Endothelial cell of umbilical vein (primary cell): ENCODE results near the gene TUBGCP2. TPM values are rescaled to one million over a fixed set of nuclear protein-coding genes. Genes with fewer than 3 reads are reported as not detected.
"Not testable (repeated sequence)": the region's sequence is repeated elsewhere in the genome, so short reads cannot be mapped to it uniquely, and the experiment has no call there.

ENCODE experiments used
- BruUV-seq: library from RNA; stranded (reverse); fragments of 400-500 nt; replicated peaks from 2 replicates; lab custom pipeline; 2021; lab: Mats Ljungman, UMichigan
- CTCF ChIA-PET: fragments of 300-600, 350-600 bp; sonication (Branson Sonifier 250); formaldehyde crosslinking; loops from one replicate; lab custom pipeline; 2021; ENCODE audit warnings: antibody characterized with exemption, inconsistent platforms; lab: Charles Lee
- POLR2A ChIA-PET: fragments of 300-600, 350-600 bp; sonication (Branson Sonifier 250); formaldehyde crosslinking; loops from one replicate; lab custom pipeline; 2021; ENCODE audit warnings: antibody characterized with exemption, inconsistent platforms; lab: Charles Lee
- DNase-seq: peaks from one replicate; pipeline ENCODE4 v3.0.0-alpha.2; 2011; ENCODE audit warnings: low read depth, low spot score
- FAIRE-seq: peaks from 2 replicates; lab custom pipeline; 2011; peaks lifted over from hg19 to GRCh38; lab: Jason Lieb, UNC
- H2AFZ ChIP-seq: 2 replicates; pipeline ENCODE4 v1.6.0; 2012; ENCODE audit warnings: low read depth, low read length, control low read depth, inconsistent platforms
- H3K27ac ChIP-seq: 2 replicates; pipeline ENCODE4 v1.5.1; 2011; ENCODE audit warnings: low read depth, mild to moderate bottlenecking, control low read depth, low read length, moderate library complexity; ENCODE audit not compliant: insufficient read depth
- H3K27me3 ChIP-seq, 2 experiments: 2 replicates each; pipeline versions ENCODE4 v1.6.0 to v1.6.1; 2011; ENCODE audit warnings: low read length in 2 of 2, mixed read lengths in 1 of 2; ENCODE audit not compliant: control insufficient read depth in 2 of 2, insufficient read depth in 2 of 2
- H3K36me3 ChIP-seq, 2 experiments: 2 replicates in 1 of 2; 3 replicates in 1 of 2; pipeline ENCODE4 v1.5.1; 2011; ENCODE audit warnings: low read length in 2 of 2, mild to moderate bottlenecking in 1 of 2, moderate library complexity in 1 of 2; ENCODE audit not compliant: control insufficient read depth in 2 of 2, insufficient read depth in 2 of 2; ENCODE audit errors: extremely low read depth in 1 of 2
- H3K4me1 ChIP-seq: 3 replicates; pipeline ENCODE4 v1.5.1; 2011; ENCODE audit warnings: mild to moderate bottlenecking, low read length; ENCODE audit not compliant: control insufficient read depth, insufficient read depth; ENCODE audit errors: extremely low read depth
- H3K4me2 ChIP-seq: 2 replicates; pipeline ENCODE4 v1.6.1; 2011; ENCODE audit warnings: low read length, control low read depth, mixed read lengths; ENCODE audit not compliant: insufficient read depth
- H3K4me3 ChIP-seq, 3 experiments: fragments of 200-600 bp in 1 of 3; sonication (generic), shearing (Covaris generic) in 1 of 3; replicated peaks in 1 of 3; 2 replicates each; pipeline ENCODE4 v1.5.1; 2011 to 2016; ENCODE audit warnings: control low read depth in 3 of 3, low read length in 3 of 3, mild to moderate bottlenecking in 2 of 3, inconsistent platforms in 1 of 3, low read depth in 1 of 3, moderate library complexity in 1 of 3; ENCODE audit not compliant: insufficient read depth in 1 of 3
- H3K79me2 ChIP-seq: 2 replicates; pipeline ENCODE4 v1.6.0; 2012; ENCODE audit warnings: low read length, inconsistent platforms; ENCODE audit not compliant: control insufficient read depth, insufficient read depth
- H3K9ac ChIP-seq: replicated peaks from 2 replicates; pipeline ENCODE3; 2011; ENCODE audit warnings: low read length, control low read depth; ENCODE audit not compliant: insufficient read depth; ENCODE audit errors: extremely low read depth
- H3K9me1 ChIP-seq: replicated peaks from 3 replicates; pipeline ENCODE4 v1.6.0; 2011; ENCODE audit warnings: mild to moderate bottlenecking, low read length; ENCODE audit not compliant: control insufficient read depth, insufficient read depth; ENCODE audit errors: extremely low read depth
- H3K9me3 ChIP-seq: replicated peaks from 2 replicates; pipeline ENCODE4 v1.5.1; 2012; ENCODE audit warnings: low read length, inconsistent platforms; ENCODE audit not compliant: control insufficient read depth, insufficient read depth
- H4K20me1 ChIP-seq: replicated peaks from 2 replicates; pipeline ENCODE3; 2011; ENCODE audit warnings: mild to moderate bottlenecking, low read length; ENCODE audit not compliant: control insufficient read depth, insufficient read depth; ENCODE audit errors: extremely low read depth
- CTCF ChIP-seq, 2 donors: IDR thresholded peaks; 1 replicate in 1 of 2; 2 replicates in 1 of 2; pipeline ENCODE4 v1.5.1; 2011; ENCODE audit warnings: low read length in 2 of 2, mild to moderate bottlenecking in 2 of 2, moderate library complexity in 2 of 2, control low read depth in 1 of 2, inconsistent platforms in 1 of 2, low read depth in 1 of 2; ENCODE audit not compliant: insufficient read depth in 1 of 2; ENCODE audit errors: extremely low read depth in 1 of 2
- EZH2 ChIP-seq: IDR thresholded peaks from 2 replicates; pipeline ENCODE4 v1.6.1; 2012; ENCODE audit warnings: borderline replicate concordance, low read depth, mild to moderate bottlenecking, moderate library complexity, low read length, inconsistent platforms; ENCODE audit not compliant: severe bottlenecking
- FOS ChIP-seq: IDR thresholded peaks from 2 replicates; pipeline ENCODE4 v1.6.1; 2011; ENCODE audit warnings: mild to moderate bottlenecking, low read length, moderate library complexity, borderline replicate concordance; ENCODE audit not compliant: insufficient read depth
- GATA2 ChIP-seq: IDR thresholded peaks from 2 replicates; pipeline ENCODE4 v1.7.0; 2011; ENCODE audit warnings: low read depth, mild to moderate bottlenecking, moderate library complexity, mixed read lengths, low read length; ENCODE audit not compliant: insufficient read length, insufficient read depth
- JUN ChIP-seq: IDR thresholded peaks from 2 replicates; pipeline ENCODE4 v1.6.1; 2011; ENCODE audit warnings: borderline replicate concordance, low read depth; ENCODE audit not compliant: insufficient read length, insufficient read depth
- MAX ChIP-seq: IDR thresholded peaks from 2 replicates; pipeline ENCODE4 v1.6.1; 2011; ENCODE audit not compliant: insufficient read depth, insufficient read length
- MYC ChIP-seq: IDR thresholded peaks from one replicate; pipeline ENCODE4 v1.6.1; 2011; ENCODE audit warnings: mild to moderate bottlenecking, low read depth, low read length
- POLR2A ChIP-seq: IDR thresholded peaks from 2 replicates; pipeline ENCODE4 v1.6.1; 2012; ENCODE audit warnings: low read depth, mild to moderate bottlenecking, control low read depth, low read length
- POLR2AphosphoS5 ChIP-seq: IDR thresholded peaks from 2 replicates; pipeline ENCODE4 v1.6.1; 2012; ENCODE audit warnings: low read depth, mild to moderate bottlenecking, control low read depth, low read length, moderate library complexity; ENCODE audit not compliant: insufficient read depth
- dilution Hi-C: fragments of 300-500 bp; cut with MboI; formaldehyde crosslinking; loops from one replicate; pipeline ENCODE4 v1.15.0; 2019; ENCODE audit warnings: low sequenced_read_pairs; ENCODE audit not compliant: extremely low pct_ligation_motif_present
- intact Hi-C: fragments of 100-400 bp; cut with micrococcal nuclease; formaldehyde crosslinking; loops from one replicate; pipeline ENCODE4 v1.10.0; 2022
- polyA plus RNA-seq, 4 experiments: library from polyadenylated mRNA; depleted of rRNA in 3 of 4; stranded (reverse) in 3 of 4; unstranded in 1 of 4; fragments of >200 nt; gene quantifications; 2 replicates each; pipeline versions ENCODE4 v1.2.1 to v1.2.3, GENCODE V29; 2011 to 2012; ENCODE audit warnings: missing spikeins in 1 of 4
- total RNA-seq: library from RNA; stranded (reverse); gene quantifications from 2 replicates; pipeline ENCODE4 v1.2.3, GENCODE V29; 2021

TUBGCP2 gene
- total and polyA plus RNA-seq, 2 donors (not counting 3 experiments of a cell fraction or from before 2014, with no cell fraction given), result 37.1 to 53.1 TPM

GRCh38 chr10:133324198-133324792 is 15.6 kb upstream of the TUBGCP2 start:
- BruUV-seq, result no TSS peak
- DNase-seq, result peak; percentile 22

GRCh38 chr10:133322064-133322709 is 13.5 kb upstream of the TUBGCP2 start:
- peaks cover 18 to 25% of the 10 kb centered on the region in 2 experiments for H3K27me3 ChIP-seq
- H3K27ac ChIP-seq, DNase-seq, BruUV-seq, H3K79me2 ChIP-seq, H3K9me1 ChIP-seq, H3K4me2 ChIP-seq, POLR2A ChIA-PET, H3K4me1 ChIP-seq, H3K4me3 ChIP-seq, FAIRE-seq, H3K9ac ChIP-seq, dilution Hi-C loops, H2AFZ ChIP-seq, H3K9me3 ChIP-seq, H3K36me3 ChIP-seq, H4K20me1 ChIP-seq, CTCF ChIA-PET, intact Hi-C loops: not testable (repeated sequence)

More at GRCh38 chr10:133324198-133324792, 15.6 kb upstream of the TUBGCP2 start:
- Histone ChIP-seq H3K9me1 (no peaks in the 10 kb centered on the region), H3K9ac (no peak overlapping the region), H3K9me3 (no peaks in the 10 kb centered on the region), H3K4me3 (no peak overlapping the region), H2AFZ (no peak overlapping the region), H3K4me1 (no peaks in the 10 kb centered on the region), H4K20me1 (no peaks in the 10 kb centered on the region), H3K27ac (no peak overlapping the region), H3K79me2 (no peaks in the 10 kb centered on the region), H3K4me2 (no peak overlapping the region), H3K27me3 (peaks cover 32 to 35% of the 10 kb centered on the region in 2 experiments), H3K36me3 (no peaks in the 10 kb centered on the region)
- CTCF ChIA-PET, result interaction anchor here (0.6 to 1.7 kb wide), 3 partner anchors 10 to 67 kb away, joined by 3 to 13 read pairs (median 4); no protein-coding TSS in a partner anchor
- TF ChIP-seq EZH2 (no peak), CTCF (IDR thresholded peaks at IDR 0.05; ENCODE audit: extremely low read depth in 1 of 2, insufficient read depth in 1 of 2, low read depth in 1 of 2, low read length in 2 of 2) (no peak), POLR2AphosphoS5 (no peak), FOS (no peak), GATA2 (no peak), MYC (no peak), JUN (no peak), POLR2A (no peak), MAX (no peak)
- FAIRE-seq, result peak; percentile 71
- intact Hi-C loops, result loop anchor here (1.0 kb wide), 1 partner anchor 15 kb away; no protein-coding TSS in a partner anchor
- POLR2A ChIA-PET, result no interaction called here
- dilution Hi-C loops, result no loop called here
